ENCODE measurements around the gene NECAP2.

NECAP2 gene

DNA sequence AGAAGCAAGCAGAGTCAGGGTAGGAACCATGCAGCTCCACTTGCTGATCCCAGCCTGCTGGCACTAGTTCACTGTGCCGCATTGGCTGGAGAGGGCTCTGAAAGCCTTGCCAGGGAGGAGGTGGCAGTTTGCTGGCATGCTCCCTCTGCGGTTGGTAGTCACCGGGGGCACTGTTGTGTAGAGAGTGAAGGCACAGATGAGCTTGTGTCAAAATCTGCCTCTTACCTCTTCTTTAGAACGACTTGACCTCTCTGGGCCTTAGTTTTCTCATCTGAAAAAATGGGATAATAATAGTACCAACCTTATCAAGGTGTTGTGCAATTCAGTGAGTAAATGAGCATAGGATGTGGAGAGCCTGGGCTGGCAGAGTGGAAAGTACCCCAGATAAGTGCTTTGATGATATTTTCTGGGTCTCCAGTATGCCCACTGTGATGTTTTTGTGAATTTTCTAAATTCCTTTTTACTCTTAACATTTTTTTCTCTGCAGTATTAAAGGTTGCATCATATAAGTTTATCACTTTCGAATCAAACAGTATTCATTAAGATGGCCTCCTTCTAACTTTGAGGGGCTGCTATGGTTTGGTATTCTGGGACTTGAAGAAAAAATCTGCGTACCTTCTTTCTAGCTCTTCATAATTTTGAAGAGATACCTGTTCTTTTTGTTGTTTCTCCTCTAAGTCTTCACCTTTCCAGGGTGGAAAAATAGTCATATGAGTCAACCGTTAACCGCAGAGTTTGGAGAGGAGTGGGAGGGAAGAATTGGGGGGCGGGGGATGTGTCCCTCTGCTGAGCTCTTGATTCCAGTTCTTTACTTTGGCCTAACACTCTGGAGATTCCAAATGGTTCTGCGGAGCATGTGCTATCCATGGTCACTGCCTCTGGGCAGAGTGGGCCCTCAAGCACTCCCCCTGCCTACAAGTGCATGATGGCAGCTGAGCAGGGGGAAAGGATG, 46.7 kb upstream of the NECAP2 start:
- Histone ChIP-seq H3K4me2 (ENCODE audit: low read depth, low read length, poor library complexity, severe bottlenecking) (no peak overlapping the region), H3K36me3 (ENCODE audit: low read length) (peaks cover 8% of the 10 kb centered on the region; the same call in 1 of the 2 replicates), H3K27me3 (ENCODE audit: low read length) (no peaks in the 10 kb centered on the region), H3K4me3 (ENCODE audit: insufficient read depth, low read length, poor library complexity, severe bottlenecking) (no peak overlapping the region), H3K9me2 (replicated peaks; ENCODE audit: insufficient read depth, low read length) (no peaks in the 10 kb centered on the region), H3K9me3 (ENCODE audit: insufficient read depth, low read length) (no peaks in the 10 kb centered on the region), H3K79me2 (ENCODE audit: insufficient read depth, low read length) (peaks cover 45% of the 10 kb centered on the region), H3F3A (ENCODE audit: insufficient read depth) (no peaks in the 10 kb centered on the region), H3K9ac (ENCODE audit: low read length) (no peak overlapping the region), H2AFZ (ENCODE audit: low read depth, low read length, severe bottlenecking) (no peak overlapping the region), H3K27ac (ENCODE audit: low read depth, low read length) (no peak overlapping the region), H4K20me1 (ENCODE audit: low read depth, low read length) (peaks cover 31% of the 10 kb centered on the region; the same call in 1 of the 2 replicates)
- TF ChIP-seq EZH2phosphoT487 (conservative IDR thresholded peaks at IDR 0.05; ENCODE audit: low read length) (no peak), CTCF (IDR thresholded peaks at IDR 0.05; ENCODE audit: insufficient read depth, low read length, poor library complexity, severe bottlenecking) (no peak)

DNA sequence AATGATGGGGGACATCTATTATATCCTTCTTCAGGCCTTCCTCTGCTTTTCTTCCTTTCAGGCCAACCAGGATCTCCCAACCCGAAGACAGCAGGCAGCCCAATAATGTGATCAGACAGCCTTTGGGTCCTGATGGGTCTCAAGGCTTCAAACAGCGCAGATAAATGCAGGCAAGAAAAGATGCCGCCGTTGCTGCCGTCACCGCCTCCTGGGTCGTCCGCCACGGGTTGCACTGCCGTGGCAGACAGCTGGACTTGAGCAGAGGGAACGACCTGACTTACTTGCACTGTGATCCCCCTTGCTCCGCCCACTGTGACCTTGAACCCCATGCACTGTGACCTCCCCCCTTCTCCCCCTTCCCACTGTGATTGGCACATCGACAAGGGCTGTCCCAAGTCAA, 45.5 kb upstream of the NECAP2 start:
- Histone ChIP-seq H2AFZ (ENCODE audit: low read depth, low read length, severe bottlenecking) (no peak overlapping the region), H4K20me1 (ENCODE audit: low read depth, low read length) (peaks cover 27% of the 10 kb centered on the region; the same call in 1 of the 2 replicates), H3K27me3 (ENCODE audit: low read length) (no peaks in the 10 kb centered on the region), H3K36me3 (ENCODE audit: low read length) (peaks cover 8% of the 10 kb centered on the region; the same call in 1 of the 2 replicates), H3K79me2 (ENCODE audit: insufficient read depth, low read length) (peaks cover 37% of the 10 kb centered on the region), H3K9me3 (ENCODE audit: insufficient read depth, low read length) (no peaks in the 10 kb centered on the region), H3K27ac (ENCODE audit: low read depth, low read length) (no peak overlapping the region), H3F3A (ENCODE audit: insufficient read depth) (no peaks in the 10 kb centered on the region), H3K9ac (ENCODE audit: low read length) (no peak overlapping the region), H3K4me2 (ENCODE audit: low read depth, low read length, poor library complexity, severe bottlenecking) (no peak overlapping the region), H3K4me3 (ENCODE audit: insufficient read depth, low read length, poor library complexity, severe bottlenecking) (no peak overlapping the region), H3K9me2 (replicated peaks; ENCODE audit: insufficient read depth, low read length) (no peaks in the 10 kb centered on the region)
- no peak for TF ChIP-seq CTCF (IDR thresholded peaks at IDR 0.05; ENCODE audit: insufficient read depth, low read length, poor library complexity, severe bottlenecking)
- TF ChIP-seq EZH2phosphoT487 (conservative IDR thresholded peaks at IDR 0.05; ENCODE audit: low read length), result no peak

DNA sequence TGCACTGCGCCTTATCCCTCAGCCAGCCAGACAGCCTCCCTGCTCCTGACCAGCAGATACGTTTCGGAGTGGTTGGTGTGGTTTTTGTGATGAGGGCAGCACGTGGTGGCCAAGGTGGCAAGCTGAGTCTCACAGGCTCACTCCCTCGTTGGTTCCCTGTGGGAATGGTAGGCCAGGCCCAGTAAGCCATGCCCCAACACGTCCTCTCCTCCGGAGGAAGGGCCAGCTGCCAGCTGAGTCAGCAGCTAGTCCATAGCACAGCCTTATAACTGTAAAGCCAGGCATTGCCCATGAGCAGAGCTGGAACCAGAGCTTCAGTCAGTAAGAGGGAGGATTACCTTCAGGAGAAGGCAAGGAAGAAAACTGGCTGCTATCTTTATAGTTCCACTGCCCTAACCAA, 43.9 kb upstream of the NECAP2 start:
- Histone ChIP-seq H3K79me2 (ENCODE audit: insufficient read depth, low read length) (peaks cover 21% of the 10 kb centered on the region), H3K9me3 (ENCODE audit: insufficient read depth, low read length) (no peaks in the 10 kb centered on the region), H3K9ac (ENCODE audit: low read length) (no peak overlapping the region), H3K27me3 (ENCODE audit: low read length) (no peaks in the 10 kb centered on the region), H2AFZ (ENCODE audit: low read depth, low read length, severe bottlenecking) (no peak overlapping the region), H3K27ac (ENCODE audit: low read depth, low read length) (no peak overlapping the region), H3K4me2 (ENCODE audit: low read depth, low read length, poor library complexity, severe bottlenecking) (no peak overlapping the region), H3K9me2 (replicated peaks; ENCODE audit: insufficient read depth, low read length) (no peaks in the 10 kb centered on the region), H3K36me3 (ENCODE audit: low read length) (peaks cover 8% of the 10 kb centered on the region; the same call in 1 of the 2 replicates), H3F3A (ENCODE audit: insufficient read depth) (no peaks in the 10 kb centered on the region), H4K20me1 (ENCODE audit: low read depth, low read length) (peaks cover 18% of the 10 kb centered on the region; the same call in 1 of the 2 replicates), H3K4me3 (ENCODE audit: insufficient read depth, low read length, poor library complexity, severe bottlenecking) (no peak overlapping the region)
- no peak for TF ChIP-seq EZH2phosphoT487 (conservative IDR thresholded peaks at IDR 0.05; ENCODE audit: low read length)
- no peak for TF ChIP-seq CTCF (IDR thresholded peaks at IDR 0.05; ENCODE audit: insufficient read depth, low read length, poor library complexity, severe bottlenecking)

Measured in SU-DHL-6 (cell line).